Gastroesophageal sphincter (tissue), 3 donors: ENCODE data around the gene SSNA1.

Experiments
- CTCF ChIP-seq, 4 experiments: fragments of 200-600 bp in 2 of 4; fragments of 450-650 bp in 2 of 4; sonication (generic) in 1 of 4; IDR thresholded peaks; one replicate each; pipeline ENCODE4 v1.5.1; 2017 to 2019; ENCODE audit warnings: antibody characterized with exemption in 4 of 4, mild to moderate bottlenecking in 2 of 4, moderate library complexity in 2 of 4
- EP300 ChIP-seq: sonication (generic); formaldehyde crosslinking; IDR thresholded peaks from one replicate; pipeline ENCODE4 v1.6.1; 2017; ENCODE audit warnings: antibody characterized with exemption, mild to moderate bottlenecking

GRCh38 chr9:137147793-137148160 is 40.7 kb upstream of the SSNA1 start:
- no peak for TF ChIP-seq EP300
- no peak for TF ChIP-seq CTCF (IDR thresholded peaks at IDR 0.05)
